Measurements from ENCODE around the gene NAV3.
A peak's percentile ranks its signal among the peaks of the same experiment; 100 is the strongest.

Gene NAV3

GRCh38 chr12:77847680-77848431 is 17.2 kb downstream of the NAV3 start:
- DNase-seq: no peak

- no peak for DNase-seq
These were observed 19.4 kb downstream of the NAV3 start for GRCh38 chr12:77850129-77850528.

GRCh38 chr12:77850698-77851097 is 20.0 kb downstream of the NAV3 start:
- no peak for DNase-seq

GRCh38 chr12:77855548-77855947 is 24.9 kb downstream of the NAV3 start:
- DNase-seq: no peak

- no peak for DNase-seq
These were observed 30.6 kb downstream of the NAV3 start for GRCh38 chr12:77861317-77861716.

- DNase-seq: no peak
These were observed 34.5 kb downstream of the NAV3 start for GRCh38 chr12:77865178-77865577.

- no peak for DNase-seq
These were observed 48.2 kb downstream of the NAV3 start for GRCh38 chr12:77878901-77879300.

GRCh38 chr12:77882709-77883108 is 52.0 kb downstream of the NAV3 start:
- DNase-seq: no peak

GRCh38 chr12:77888611-77889010 is 57.9 kb downstream of the NAV3 start:
- no peak for DNase-seq

- no peak for DNase-seq
These were observed 60.9 kb downstream of the NAV3 start for GRCh38 chr12:77891518-77892147.

- DNase-seq: no peak
These were observed 63.2 kb downstream of the NAV3 start for GRCh38 chr12:77893918-77894317.

GRCh38 chr12:77894556-77894955 is 63.9 kb downstream of the NAV3 start:
- no peak for DNase-seq

- DNase-seq: no peak
These were observed 65.0 kb downstream of the NAV3 start for GRCh38 chr12:77895699-77896098.

- no peak for DNase-seq
These were observed 77.2 kb downstream of the NAV3 start for GRCh38 chr12:77907936-77908335.

GRCh38 chr12:77914081-77914488 is 83.4 kb downstream of the NAV3 start:
- DNase-seq: no peak

GRCh38 chr12:77915071-77915600 is 84.4 kb downstream of the NAV3 start:
- no peak for DNase-seq

- no peak for DNase-seq
These were observed 85.6 kb downstream of the NAV3 start for GRCh38 chr12:77916276-77916675.

GRCh38 chr12:77918046-77918445 is 87.4 kb downstream of the NAV3 start:
- DNase-seq: no peak

- no peak for DNase-seq
These were observed 88.8 kb downstream of the NAV3 start for GRCh38 chr12:77919450-77919849.

- DNase-seq: no peak
These were observed 93.2 kb downstream of the NAV3 start for GRCh38 chr12:77923882-77924281.

GRCh38 chr12:77924703-77925102 is 94.0 kb downstream of the NAV3 start:
- DNase-seq: no peak

- DNase-seq: peak; percentile 90
These were observed 94.9 kb downstream of the NAV3 start for GRCh38 chr12:77925536-77926108.

- DNase-seq: no peak
These were observed 97.4 kb downstream of the NAV3 start for GRCh38 chr12:77928078-77928477.

- no peak for DNase-seq
These were observed 101.5 kb downstream of the NAV3 start for GRCh38 chr12:77932216-77932615.
